GM12873 (cell line): ENCODE measurements around the gene ADAM15.

ENCODE experiments used
- TF ChIP-seq, protein P1 (sequence below): IDR thresholded peaks from 2 replicates; pipeline ENCODE4 v1.5.1; 2012; ENCODE audit warnings: low read depth, mild to moderate bottlenecking, moderate library complexity, low read length, control low read depth; ENCODE audit not compliant: insufficient read depth; ENCODE audit errors: missing control alignments

ADAM15 gene

DNA sequence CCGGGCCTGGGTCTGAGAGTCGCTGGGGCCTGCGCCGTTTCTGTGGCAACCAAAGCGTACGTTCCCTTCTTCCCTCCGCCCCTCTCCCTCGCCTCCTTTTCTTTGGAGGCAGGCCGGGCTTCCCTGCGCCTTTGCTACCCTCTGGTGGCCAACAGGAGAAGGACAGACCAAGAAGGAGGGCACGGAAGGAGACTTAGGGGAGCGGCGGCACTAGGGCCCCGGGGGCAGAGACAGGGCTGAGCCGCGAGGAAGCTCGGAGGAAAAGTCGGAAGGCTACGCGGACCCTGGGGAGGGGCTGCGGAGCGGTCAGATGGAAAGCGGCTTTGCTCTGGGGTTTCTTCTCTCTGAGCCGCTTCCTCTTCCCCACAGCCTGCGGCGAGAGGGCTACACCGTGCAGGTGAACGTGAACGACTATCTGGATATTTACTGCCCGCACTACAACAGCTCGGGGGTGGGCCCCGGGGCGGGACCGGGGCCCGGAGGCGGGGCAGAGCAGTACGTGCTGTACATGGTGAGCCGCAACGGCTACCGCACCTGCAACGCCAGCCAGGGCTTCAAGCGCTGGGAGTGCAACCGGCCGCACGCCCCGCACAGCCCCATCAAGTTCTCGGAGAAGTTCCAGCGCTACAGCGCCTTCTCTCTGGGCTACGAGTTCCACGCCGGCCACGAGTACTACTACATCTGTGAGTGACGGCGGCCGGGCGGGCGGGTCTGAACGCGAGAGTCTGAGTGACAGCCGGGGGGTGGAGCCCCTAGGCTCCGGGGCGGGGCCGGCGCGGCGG lies 33.8 kb downstream of the ADAM15 start:
- TF ChIP-seq, protein P1, sequence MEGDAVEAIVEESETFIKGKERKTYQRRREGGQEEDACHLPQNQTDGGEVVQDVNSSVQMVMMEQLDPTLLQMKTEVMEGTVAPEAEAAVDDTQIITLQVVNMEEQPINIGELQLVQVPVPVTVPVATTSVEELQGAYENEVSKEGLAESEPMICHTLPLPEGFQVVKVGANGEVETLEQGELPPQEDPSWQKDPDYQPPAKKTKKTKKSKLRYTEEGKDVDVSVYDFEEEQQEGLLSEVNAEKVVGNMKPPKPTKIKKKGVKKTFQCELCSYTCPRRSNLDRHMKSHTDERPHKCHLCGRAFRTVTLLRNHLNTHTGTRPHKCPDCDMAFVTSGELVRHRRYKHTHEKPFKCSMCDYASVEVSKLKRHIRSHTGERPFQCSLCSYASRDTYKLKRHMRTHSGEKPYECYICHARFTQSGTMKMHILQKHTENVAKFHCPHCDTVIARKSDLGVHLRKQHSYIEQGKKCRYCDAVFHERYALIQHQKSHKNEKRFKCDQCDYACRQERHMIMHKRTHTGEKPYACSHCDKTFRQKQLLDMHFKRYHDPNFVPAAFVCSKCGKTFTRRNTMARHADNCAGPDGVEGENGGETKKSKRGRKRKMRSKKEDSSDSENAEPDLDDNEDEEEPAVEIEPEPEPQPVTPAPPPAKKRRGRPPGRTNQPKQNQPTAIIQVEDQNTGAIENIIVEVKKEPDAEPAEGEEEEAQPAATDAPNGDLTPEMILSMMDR, result peak; percentile 86

GRCh38 chr1:155085504-155086127 lies 34.5 kb downstream of the ADAM15 start:
- TF ChIP-seq, protein P1, result no peak

GRCh38 chr1:155086128-155086741 lies 35.1 kb downstream of the ADAM15 start:
- TF ChIP-seq, protein P1, result peak; percentile 98

DNA sequence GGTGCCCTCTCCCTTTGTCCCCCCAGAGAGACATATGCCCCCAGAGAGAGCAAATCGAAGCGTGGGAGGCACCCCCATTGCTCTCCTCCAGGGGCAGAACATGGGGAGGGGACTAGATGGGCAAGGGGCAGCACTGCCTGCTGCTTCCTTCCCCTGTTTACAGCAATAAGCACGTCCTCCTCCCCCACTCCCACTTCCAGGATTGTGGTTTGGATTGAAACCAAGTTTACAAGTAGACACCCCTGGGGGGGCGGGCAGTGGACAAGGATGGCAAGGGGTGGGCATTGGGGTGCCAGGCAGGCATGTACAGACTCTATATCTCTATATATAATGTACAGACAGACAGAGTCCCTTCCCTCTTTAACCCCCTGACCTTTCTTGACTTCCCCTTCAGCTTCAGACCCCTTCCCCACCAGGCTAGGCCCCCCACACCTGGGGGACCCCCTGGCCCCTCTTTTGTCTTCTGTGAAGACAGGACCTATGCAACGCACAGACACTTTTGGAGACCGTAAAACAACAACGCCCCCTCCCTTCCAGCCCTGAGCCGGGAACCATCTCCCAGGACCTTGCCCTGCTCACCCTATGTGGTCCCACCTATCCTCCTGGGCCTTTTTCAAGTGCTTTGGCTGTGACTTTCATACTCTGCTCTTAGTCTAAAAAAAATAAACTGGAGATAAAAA lies 35.9 kb downstream of the ADAM15 start:
- TF ChIP-seq, protein P1, result no peak

GRCh38 chr1:155091071-155092051 lies 40.2 kb downstream of the ADAM15 start:
- TF ChIP-seq, protein P1, result peak; percentile 99

DNA sequence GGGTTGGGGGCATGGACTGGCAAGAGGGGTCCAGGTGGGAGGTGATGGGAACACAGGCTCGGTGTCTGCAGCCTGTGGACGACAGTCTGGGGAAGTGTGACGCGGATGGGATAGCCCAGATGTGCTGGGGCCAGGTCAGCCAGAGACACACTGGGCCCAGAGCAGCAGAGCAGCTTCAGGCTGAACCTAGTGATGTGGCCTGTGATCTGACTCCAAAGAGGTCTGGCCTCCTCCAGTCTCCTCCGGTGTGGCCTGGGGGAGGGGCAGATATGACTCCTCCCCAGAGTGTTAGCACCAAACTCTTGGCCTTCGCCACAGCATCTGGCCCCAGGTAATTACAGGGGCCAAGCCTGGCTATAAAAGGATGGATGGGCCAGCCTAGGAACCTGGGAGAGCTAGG lies 41.0 kb downstream of the ADAM15 start:
- TF ChIP-seq, protein P1, result no peak
